Neuronal stem cell (in vitro differentiated cells): ENCODE measurements around the gene DNPH1.

Experiments
- DNase-seq: peaks from one replicate; pipeline ENCODE4 v3.0.0-alpha.2; 2013; ENCODE audit warnings: low spot score
- H2AFZ ChIP-seq: one replicate; pipeline ENCODE4 v1.6.1; 2013; ENCODE audit warnings: mild to moderate bottlenecking, low read length, inconsistent platforms
- H2AK5ac ChIP-seq: 2 replicates; pipeline ENCODE4 v1.6.1; 2013; ENCODE audit warnings: low read depth, mild to moderate bottlenecking, inconsistent platforms, low read length, moderate library complexity, mixed read lengths
- H2BK120ac ChIP-seq: 2 replicates; pipeline ENCODE4 v1.6.1; 2013; ENCODE audit warnings: low read depth, mild to moderate bottlenecking, inconsistent platforms, low read length, moderate library complexity, mixed read lengths
- H2BK12ac ChIP-seq: one replicate; pipeline ENCODE4 v1.6.1; 2013; ENCODE audit warnings: low read length, inconsistent platforms
- H2BK15ac ChIP-seq: 2 replicates; pipeline ENCODE4 v1.6.1; 2013; ENCODE audit warnings: mild to moderate bottlenecking, low read length, inconsistent platforms, mixed read lengths
- H2BK5ac ChIP-seq: one replicate; pipeline ENCODE4 v1.6.1; 2013; ENCODE audit warnings: inconsistent platforms, mild to moderate bottlenecking, low read length, moderate library complexity
- H3K14ac ChIP-seq: one replicate; pipeline ENCODE4 v1.6.1; 2013; ENCODE audit warnings: low read length, inconsistent platforms
- H3K18ac ChIP-seq: 2 replicates; pipeline ENCODE4 v1.6.1; 2013; ENCODE audit warnings: low read length, inconsistent platforms
- H3K23ac ChIP-seq: 2 replicates; pipeline ENCODE4 v1.6.1; 2013; ENCODE audit warnings: low read depth, mild to moderate bottlenecking, mixed read lengths, low read length, inconsistent platforms; ENCODE audit not compliant: poor library complexity
- H3K27ac ChIP-seq: replicated peaks from 3 replicates; pipeline ENCODE4 v1.5.1; 2013; ENCODE audit warnings: low read length, inconsistent platforms
- H3K27me3 ChIP-seq, 3 experiments: 2 replicates each; pipeline ENCODE4 v1.6.1; 2013; ENCODE audit warnings: low read length in 3 of 3, mild to moderate bottlenecking in 2 of 3, inconsistent platforms in 1 of 3, low read depth in 1 of 3, mixed read lengths in 1 of 3, moderate library complexity in 1 of 3; ENCODE audit not compliant: control insufficient read depth in 3 of 3, insufficient read depth in 3 of 3
- H3K36me3 ChIP-seq, 2 donors: replicated peaks in 1 of 2; 2 replicates each; pipeline ENCODE4 v1.6.1; 2013; ENCODE audit warnings: low read length in 2 of 2; ENCODE audit not compliant: control insufficient read depth in 2 of 2, insufficient read depth in 2 of 2
- H3K4ac ChIP-seq: 2 replicates; pipeline ENCODE4 v1.6.1; 2013; ENCODE audit warnings: inconsistent platforms, mild to moderate bottlenecking, low read length, moderate library complexity
- H3K4me1 ChIP-seq, 2 donors: 1 replicate in 1 of 2; 2 replicates in 1 of 2; pipeline ENCODE4 v1.6.1; 2013; ENCODE audit warnings: low read length in 2 of 2, low read depth in 1 of 2; ENCODE audit not compliant: control insufficient read depth in 2 of 2, insufficient read depth in 1 of 2
- H3K4me2 ChIP-seq: one replicate; pipeline ENCODE4 v1.6.1; 2013; ENCODE audit warnings: mild to moderate bottlenecking, low read length, inconsistent platforms; ENCODE audit not compliant: insufficient read depth, poor library complexity, severe bottlenecking
- H3K4me3 ChIP-seq, 2 donors: 2 replicates each; pipeline ENCODE4 v1.5.1; 2013; ENCODE audit warnings: low read length in 2 of 2, mild to moderate bottlenecking in 2 of 2, inconsistent platforms in 1 of 2, moderate library complexity in 1 of 2
- H3K79me1 ChIP-seq: one replicate; pipeline ENCODE4 v1.6.1; 2013; ENCODE audit warnings: low read depth, mild to moderate bottlenecking, inconsistent platforms, low read length, moderate library complexity
- H3K9ac ChIP-seq: one replicate; pipeline ENCODE4 v1.6.1; 2013; ENCODE audit warnings: mild to moderate bottlenecking, low read depth, low read length, inconsistent platforms; ENCODE audit not compliant: poor library complexity
- H3K9me3 ChIP-seq, 2 donors: replicated peaks in 1 of 2; 2 replicates each; pipeline versions ENCODE3 to v1.6.1; 2013; ENCODE audit warnings: low read length in 2 of 2, mild to moderate bottlenecking in 2 of 2, inconsistent platforms in 1 of 2, low read depth in 1 of 2, mixed read lengths in 1 of 2, moderate library complexity in 1 of 2; ENCODE audit not compliant: control insufficient read depth in 2 of 2, insufficient read depth in 1 of 2
- H4K8ac ChIP-seq: one replicate; pipeline ENCODE4 v1.6.1; 2013; ENCODE audit warnings: low read depth, mild to moderate bottlenecking, inconsistent platforms, low read length, moderate library complexity
- H4K91ac ChIP-seq: one replicate; pipeline ENCODE4 v1.6.1; 2013; ENCODE audit warnings: low read length, low read depth, mild to moderate bottlenecking, inconsistent platforms; ENCODE audit not compliant: poor library complexity
- WGBS, 2 donors: extraction: QIAGEN DNeasy Blood & Tissue Kit; methylation state at CpG; one replicate each; pipeline ENCODE4 v1.1.7; 2013; ENCODE audit warnings: missing lambda C conversion rate in 2 of 2, mixed read lengths in 1 of 2; ENCODE audit not compliant: insufficient read length in 2 of 2, insufficient replicate concordance in 1 of 2; ENCODE audit errors: extremely low coverage in 2 of 2; 5-methylcytosine and 5-hydroxymethylcytosine counted together

Gene DNPH1

GRCh38 chr6:43186019-43186418, 43.3 kb downstream of the DNPH1 start:
- H3K4me3 ChIP-seq, result no peak overlapping the region
- H3K79me1 ChIP-seq, result no peaks in the 10 kb centered on the region
- no peak overlapping the region for H3K23ac ChIP-seq
- H3K9ac ChIP-seq, result no peak overlapping the region
- H3K9me3 ChIP-seq, result peaks cover 0 to 3% of the 10 kb centered on the region in 2 donors
- no peak for DNase-seq
- no peak overlapping the region for H2BK15ac ChIP-seq
- no peak overlapping the region for H2AK5ac ChIP-seq
- no peaks in the 10 kb centered on the region for H3K27me3 ChIP-seq
- H4K8ac ChIP-seq, result no peak overlapping the region
- no peak overlapping the region for H2BK12ac ChIP-seq
- no CpG with 5 or more reads among the region's 14 CpGs for WGBS, 2 donors
- peaks cover 19 to 49% of the 10 kb centered on the region in 2 donors for H3K36me3 ChIP-seq
- no peak overlapping the region for H3K4me2 ChIP-seq
- no peak overlapping the region for H3K18ac ChIP-seq
- H2BK5ac ChIP-seq, result no peak overlapping the region
- no peak overlapping the region for H2AFZ ChIP-seq
- H3K4me1 ChIP-seq, result peaks cover 6 to 7% of the 10 kb centered on the region in 2 donors
- H3K27ac ChIP-seq, result no peak overlapping the region
- H3K14ac ChIP-seq, result no peak overlapping the region
- H3K4ac ChIP-seq, result no peak overlapping the region
- H4K91ac ChIP-seq, result no peak overlapping the region
- no peak overlapping the region for H2BK120ac ChIP-seq

- no peaks in the 10 kb centered on the region for H3K27me3 ChIP-seq
Measured at GRCh38 chr6:43185391-43185985, 43.8 kb downstream of the DNPH1 start.

GRCh38 chr6:43184268-43184985, 44.9 kb downstream of the DNPH1 start:
- Histone ChIP-seq H2BK5ac (peak overlapping the region; percentile 77), H3K4me2 (no peak overlapping the region), H3K23ac (peak overlapping the region; percentile 49), H3K27me3 (no peaks in the 10 kb centered on the region), H4K8ac (no peak overlapping the region), H2AK5ac (no peak overlapping the region), H2AFZ (no peak overlapping the region), H3K4me1 (peaks cover 7 to 10% of the 10 kb centered on the region in 2 donors), H3K27ac (no peak overlapping the region), H3K14ac (no peak overlapping the region), H3K9ac (peak overlapping the region; percentile 54), H3K36me3 (peaks cover 23 to 62% of the 10 kb centered on the region in 2 donors), H3K4ac (no peak overlapping the region), H3K79me1 (no peaks in the 10 kb centered on the region), H3K9me3 (peaks cover 0 to 3% of the 10 kb centered on the region in 2 donors), H2BK120ac (no peak overlapping the region), H3K4me3 (no peak overlapping the region), H4K91ac (no peak overlapping the region), H2BK12ac (no peak overlapping the region), H2BK15ac (no peak overlapping the region), H3K18ac (no peak overlapping the region)
- WGBS, 2 donors, result no CpG with 5 or more reads among the region's 21 CpGs
- DNase-seq, result no peak

More at GRCh38 chr6:43185391-43185985, 43.8 kb downstream of the DNPH1 start:
- no peak overlapping the region for H3K4me3 ChIP-seq
- peaks cover 0 to 3% of the 10 kb centered on the region in 2 donors for H3K9me3 ChIP-seq
- H2BK12ac ChIP-seq, result no peak overlapping the region
- no peak for DNase-seq
- H3K4me2 ChIP-seq, result no peak overlapping the region
- no peak overlapping the region for H3K4ac ChIP-seq
- H3K14ac ChIP-seq, result no peak overlapping the region
- no peak overlapping the region for H4K91ac ChIP-seq
- H2AFZ ChIP-seq, result no peak overlapping the region
- no peak overlapping the region for H3K9ac ChIP-seq
- H3K27ac ChIP-seq, result no peak overlapping the region
- no peaks in the 10 kb centered on the region for H3K79me1 ChIP-seq
- H3K18ac ChIP-seq, result no peak overlapping the region
- WGBS, 2 donors, result no CpG with 5 or more reads among the region's 5 CpGs
- H4K8ac ChIP-seq, result no peak overlapping the region
- H2BK15ac ChIP-seq, result no peak overlapping the region
- no peak overlapping the region for H2BK5ac ChIP-seq
- H3K36me3 ChIP-seq, result peaks cover 22 to 54% of the 10 kb centered on the region in 2 donors
- H2BK120ac ChIP-seq, result no peak overlapping the region
- peaks cover 7 to 10% of the 10 kb centered on the region in 2 donors for H3K4me1 ChIP-seq
- no peak overlapping the region for H3K23ac ChIP-seq
- H2AK5ac ChIP-seq, result no peak overlapping the region

DNA sequence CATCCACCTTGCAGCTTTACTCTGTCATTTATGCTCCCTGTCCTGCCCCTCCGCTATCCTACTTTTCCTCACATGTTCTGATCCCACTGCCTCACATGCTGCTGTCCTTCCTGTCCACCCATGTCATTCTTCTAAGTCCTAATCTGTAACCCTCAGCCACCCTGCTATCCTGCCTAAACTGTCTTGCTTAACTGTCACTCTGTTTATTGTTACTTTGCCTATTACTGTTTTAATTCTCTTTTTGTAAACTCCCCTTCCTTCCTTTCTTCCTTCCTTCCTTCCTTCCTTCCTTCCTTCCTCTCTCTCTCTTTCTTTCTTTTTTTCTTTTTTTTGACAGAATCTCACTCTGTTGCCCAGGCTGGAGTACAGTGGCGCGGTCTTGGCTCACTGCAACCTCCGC, 45.8 kb downstream of the DNPH1 start:
- no peak overlapping the region for H4K91ac ChIP-seq
- DNase-seq, result no peak
- no peak overlapping the region for H3K23ac ChIP-seq
- WGBS, 2 donors, result no CpG with 5 or more reads among the region's 4 CpGs
- no peak overlapping the region for H3K14ac ChIP-seq
- H3K36me3 ChIP-seq, result peaks cover 31 to 66% of the 10 kb centered on the region in 2 donors
- no peak overlapping the region for H2BK120ac ChIP-seq
- no peak overlapping the region for H3K9ac ChIP-seq
- no peak overlapping the region for H2AK5ac ChIP-seq
- no peaks in the 10 kb centered on the region for H3K27me3 ChIP-seq
- no peak overlapping the region for H3K4me2 ChIP-seq
- H4K8ac ChIP-seq, result no peak overlapping the region
- H3K27ac ChIP-seq, result no peak overlapping the region
- H3K79me1 ChIP-seq, result no peaks in the 10 kb centered on the region
- H3K18ac ChIP-seq, result no peak overlapping the region
- no peak overlapping the region for H2BK15ac ChIP-seq
- no peak overlapping the region for H2BK12ac ChIP-seq
- no peak overlapping the region for H2AFZ ChIP-seq
- H3K4me1 ChIP-seq, result peaks cover 7 to 10% of the 10 kb centered on the region in 2 donors
- no peak overlapping the region for H3K4ac ChIP-seq
- no peak overlapping the region for H3K4me3 ChIP-seq
- no peak overlapping the region for H2BK5ac ChIP-seq
- H3K9me3 ChIP-seq, result peaks cover 0 to 3% of the 10 kb centered on the region in 2 donors
